ENCODE results near the gene OR7G2.
"Not testable (repeated sequence)": the region's sequence is repeated elsewhere in the genome, so short reads cannot be mapped to it uniquely, and the experiment has no call there.

OR7G2 gene

GRCh38 chr19:9075064-9075949 lies 32.0 kb downstream of the OR7G2 start:
- no peak for DNase-seq (ENCODE audit: low read depth in 1 of 2, low spot score in 1 of 2)

GRCh38 chr19:9073806-9074205 lies 33.5 kb downstream of the OR7G2 start:
- DNase-seq (ENCODE audit: low read depth in 1 of 2, low spot score in 1 of 2): no peak

- not testable (repeated sequence) for DNase-seq (ENCODE audit: low read depth in 1 of 2, low spot score in 1 of 2)
Measured at GRCh38 chr19:9071720-9072119, 35.6 kb downstream of the OR7G2 start.

GRCh38 chr19:9070066-9070465 lies 37.2 kb downstream of the OR7G2 start:
- no peak for DNase-seq (ENCODE audit: low read depth in 1 of 2, low spot score in 1 of 2)

- no peak for DNase-seq (ENCODE audit: low read depth in 1 of 2, low spot score in 1 of 2)
Measured at GRCh38 chr19:9065457-9066014, 41.7 kb downstream of the OR7G2 start.

- DNase-seq (ENCODE audit: low read depth in 1 of 2, low spot score in 1 of 2): no peak
Measured at GRCh38 chr19:9061879-9062278, 45.4 kb downstream of the OR7G2 start.

GRCh38 chr19:9060564-9061340 lies 46.5 kb downstream of the OR7G2 start:
- no peak for DNase-seq (ENCODE audit: low read depth in 1 of 2, low spot score in 1 of 2)

GRCh38 chr19:9058905-9059667 lies 48.2 kb downstream of the OR7G2 start:
- DNase-seq (ENCODE audit: low read depth in 1 of 2, low spot score in 1 of 2): no peak

- no peak for DNase-seq (ENCODE audit: low read depth in 1 of 2, low spot score in 1 of 2)
Measured at GRCh38 chr19:9057505-9058258, 49.6 kb downstream of the OR7G2 start.

- DNase-seq (ENCODE audit: low read depth in 1 of 2, low spot score in 1 of 2): not testable (repeated sequence)
Measured at GRCh38 chr19:9056131-9056530, 51.1 kb downstream of the OR7G2 start.

GRCh38 chr19:9054765-9055164 lies 52.5 kb downstream of the OR7G2 start:
- DNase-seq (ENCODE audit: low read depth in 1 of 2, low spot score in 1 of 2): no peak

GRCh38 chr19:9054207-9054606 lies 53.1 kb downstream of the OR7G2 start:
- DNase-seq (ENCODE audit: low read depth in 1 of 2, low spot score in 1 of 2): no peak

- not testable (repeated sequence) for DNase-seq (ENCODE audit: low read depth in 1 of 2, low spot score in 1 of 2)
Measured at GRCh38 chr19:9053674-9054073, 53.6 kb downstream of the OR7G2 start.

- DNase-seq (ENCODE audit: low read depth in 1 of 2, low spot score in 1 of 2): no peak
Measured at GRCh38 chr19:9052894-9053293, 54.4 kb downstream of the OR7G2 start.

Data from activated CD4-positive, alpha-beta T cell treated with anti-CD3 and anti-CD28 coated beads, Interleukin-2, amount 50 U/mL, for 24 hours (primary cell).